DOHH2 (cell line): ENCODE results near the gene HLA-DQA2.
"Not testable (repeated sequence)": the region's sequence is repeated elsewhere in the genome, so short reads cannot be mapped to it uniquely, and the experiment has no call there.

ENCODE experiments used
- H3F3A ChIP-seq: fragments of 200-600 bp; sonication (generic), shearing (Covaris generic); 2 replicates; pipeline ENCODE4 v1.6.0; 2016; ENCODE audit warnings: antibody characterized with exemption, mild to moderate bottlenecking; ENCODE audit not compliant: control insufficient read depth, insufficient read depth
- H3K27ac ChIP-seq: fragments of 200-600 bp; sonication (generic); 2 replicates; pipeline ENCODE4 v1.5.1; 2014; ENCODE audit warnings: low read depth, mild to moderate bottlenecking, low read length, moderate library complexity
- H3K27me3 ChIP-seq: fragments of 200-600 bp; sonication (generic); 2 replicates; pipeline ENCODE4 v1.6.1; 2014; ENCODE audit warnings: mild to moderate bottlenecking, low read length, mixed read lengths; ENCODE audit not compliant: control insufficient read depth
- H3K36me3 ChIP-seq: fragments of 200-600 bp; sonication (generic); 2 replicates; pipeline ENCODE4 v1.6.1; 2014; ENCODE audit warnings: mild to moderate bottlenecking, low read length, moderate library complexity, mixed read lengths; ENCODE audit not compliant: control insufficient read depth
- H3K4me1 ChIP-seq: fragments of 200-600 bp; sonication (generic); 2 replicates; pipeline ENCODE4 v1.6.1; 2014; ENCODE audit warnings: mild to moderate bottlenecking, low read length, mixed read lengths; ENCODE audit not compliant: control insufficient read depth
- H3K4me2 ChIP-seq: fragments of 200-600 bp; sonication (generic); 2 replicates; pipeline ENCODE4 v1.6.0; 2014; ENCODE audit warnings: mild to moderate bottlenecking, low read length, moderate library complexity
- H3K4me3 ChIP-seq: fragments of 200-600 bp; sonication (generic); 2 replicates; pipeline ENCODE4 v1.5.1; 2014; ENCODE audit warnings: mild to moderate bottlenecking, low read length, mixed read lengths
- H3K79me2 ChIP-seq: fragments of 200-600 bp; sonication (generic); 2 replicates; pipeline ENCODE4 v1.6.1; 2014; ENCODE audit warnings: mild to moderate bottlenecking, low read length, mixed read lengths; ENCODE audit not compliant: control insufficient read depth
- H3K9me2 ChIP-seq: fragments of 200-600 bp; sonication (generic); replicated peaks from 2 replicates; pipeline ENCODE4 v1.6.1; 2014; ENCODE audit warnings: mild to moderate bottlenecking, low read length, mixed read lengths; ENCODE audit not compliant: control insufficient read depth
- H3K9me3 ChIP-seq: fragments of 200-600 bp; sonication (generic); 2 replicates; pipeline ENCODE4 v1.6.1; 2014; ENCODE audit warnings: antibody characterized with exemption, low read length, mixed read lengths; ENCODE audit not compliant: control insufficient read depth, insufficient read depth
- H4K20me1 ChIP-seq: fragments of 200-600 bp; sonication (generic); 2 replicates; pipeline ENCODE4 v1.6.0; 2014; ENCODE audit warnings: low read depth, mild to moderate bottlenecking, antibody characterized with exemption, low read length, moderate library complexity; ENCODE audit not compliant: control insufficient read depth, insufficient read depth
- CTCF ChIP-seq: fragments of 200-600 bp; sonication (generic); IDR thresholded peaks from one replicate; pipeline ENCODE4 v1.5.1; 2014; ENCODE audit warnings: antibody characterized with exemption, mild to moderate bottlenecking, low read depth, low read length; ENCODE audit not compliant: poor library complexity, severe bottlenecking
- EZH2phosphoT487 ChIP-seq: fragments of 200-600 bp; sonication (generic); IDR thresholded peaks from 2 replicates; pipeline ENCODE4 v1.6.1; 2017; ENCODE audit warnings: borderline replicate concordance, mild to moderate bottlenecking, antibody characterized with exemption, low read length, moderate library complexity, mixed read lengths

HLA-DQA2 gene

GRCh38 chr6:32742374-32742773, 1.2 kb downstream of the HLA-DQA2 start:
- no peaks in the 10 kb centered on the region for H3K79me2 ChIP-seq
- H3K9me2 ChIP-seq: no peaks in the 10 kb centered on the region
- no peak overlapping the region for H3K27ac ChIP-seq
- no peaks in the 10 kb centered on the region for H3K36me3 ChIP-seq
- no peaks in the 10 kb centered on the region for H3K9me3 ChIP-seq
- H3K4me3 ChIP-seq: no peak overlapping the region
- TF ChIP-seq EZH2phosphoT487 (no peak), CTCF (no peak)
- H4K20me1 ChIP-seq: no peaks in the 10 kb centered on the region
- no peak overlapping the region for H3K4me2 ChIP-seq
- H3F3A ChIP-seq: no peaks in the 10 kb centered on the region
- peaks cover 27% of the 10 kb centered on the region for H3K27me3 ChIP-seq
- no peaks in the 10 kb centered on the region for H3K4me1 ChIP-seq

GRCh38 chr6:32744776-32745175, 3.6 kb downstream of the HLA-DQA2 start:
- Histone ChIP-seq H3K27me3 (peaks cover 18% of the 10 kb centered on the region; the same call in 1 of the 2 replicates), H3K79me2 (no peaks in the 10 kb centered on the region), H4K20me1 (no peaks in the 10 kb centered on the region), H3K4me3 (no peak overlapping the region), H3K4me2 (no peak overlapping the region), H3K4me1 (no peaks in the 10 kb centered on the region), H3F3A (no peaks in the 10 kb centered on the region), H3K9me3 (no peaks in the 10 kb centered on the region), H3K36me3 (no peaks in the 10 kb centered on the region), H3K27ac (no peak overlapping the region), H3K9me2 (no peaks in the 10 kb centered on the region)
- TF ChIP-seq CTCF (no peak), EZH2phosphoT487 (no peak)

- H3K27ac ChIP-seq, H3K4me3 ChIP-seq, H3K4me2 ChIP-seq, H4K20me1 ChIP-seq, H3F3A ChIP-seq, H3K79me2 ChIP-seq, H3K9me2 ChIP-seq, H3K36me3 ChIP-seq, H3K9me3 ChIP-seq, H3K4me1 ChIP-seq: not testable (repeated sequence)
- peaks cover 16% of the 10 kb centered on the region; the same call in 1 of the 2 replicates for H3K27me3 ChIP-seq
These were observed 4.5 kb downstream of the HLA-DQA2 start for GRCh38 chr6:32745649-32746048.

GRCh38 chr6:32752580-32752979, 11.4 kb downstream of the HLA-DQA2 start:
- Histone ChIP-seq H3K27me3 (peaks cover 28% of the 10 kb centered on the region), H4K20me1 (no peaks in the 10 kb centered on the region), H3K36me3 (no peaks in the 10 kb centered on the region), H3K27ac (no peak overlapping the region), H3F3A (no peaks in the 10 kb centered on the region), H3K4me2 (no peak overlapping the region), H3K4me3 (no peak overlapping the region), H3K9me3 (no peaks in the 10 kb centered on the region), H3K79me2 (no peaks in the 10 kb centered on the region), H3K9me2 (no peaks in the 10 kb centered on the region), H3K4me1 (no peaks in the 10 kb centered on the region)
- TF ChIP-seq CTCF (no peak), EZH2phosphoT487 (no peak)
